ENCODE results near the gene DOCK1. TPM values are rescaled to one million over a fixed set of nuclear protein-coding genes. Genes with fewer than 3 reads are reported as not detected.

The DOCK1 gene
- polyA plus RNA-seq, 1 of the 3 experiments (the other 2 are of a cell fraction) = 15.5 TPM

DNA sequence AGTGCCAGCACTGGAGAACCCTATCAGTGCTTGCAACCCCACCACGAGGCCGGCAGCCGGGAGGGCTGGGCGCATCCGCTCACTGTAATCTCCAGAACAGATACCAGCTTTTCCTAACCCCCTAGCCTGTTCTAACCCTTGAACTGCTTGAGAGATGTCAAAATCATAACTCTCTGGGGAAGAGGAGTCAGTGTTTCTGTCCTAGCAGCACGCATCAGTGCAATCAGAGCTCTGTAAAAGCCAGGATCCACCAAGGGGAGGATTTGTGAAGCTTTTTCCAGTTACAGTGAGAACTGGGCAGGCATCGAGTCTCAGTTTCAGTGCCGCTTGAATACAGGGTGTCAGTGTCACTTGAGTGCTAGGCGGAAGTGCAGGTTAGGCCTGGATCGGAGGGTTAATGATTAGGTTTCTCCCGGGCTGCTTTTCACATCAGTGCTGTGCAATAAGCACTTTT is 395.7 kb downstream of the DOCK1 start:
- no peak overlapping the region for H3K4me3 ChIP-seq (ENCODE audit: low read depth in 2 of 2, low read length in 1 of 2)
- H3K9me3 ChIP-seq = no peaks in the 10 kb centered on the region
- DNase-seq = no peak
- no peaks in the 10 kb centered on the region for H3K36me3 ChIP-seq (replicated peaks in 1 of 2; ENCODE audit: control insufficient read depth in 1 of 2, insufficient read depth in 2 of 2, low read length in 1 of 2)
- H3K9me2 ChIP-seq = no peaks in the 10 kb centered on the region
- no peaks in the 10 kb centered on the region for H4K20me1 ChIP-seq (ENCODE audit: insufficient read depth)
- H3F3A ChIP-seq (replicated peaks; ENCODE audit: insufficient read depth) = no peaks in the 10 kb centered on the region
- no peak overlapping the region for H3K4me2 ChIP-seq
- H3K27me3 ChIP-seq (ENCODE audit: insufficient read depth) = no peaks in the 10 kb centered on the region
- 97% methylated on average over 11 of the region's 11 CpGs for WGBS (ENCODE audit: low lambda C conversion rate)
- no peak overlapping the region for H3K9ac ChIP-seq
- H3K79me2 ChIP-seq (ENCODE audit: insufficient read depth) = no peaks in the 10 kb centered on the region
- no peak overlapping the region for H3K27ac ChIP-seq (ENCODE audit: low read depth in 2 of 2, low read length in 1 of 2)
- ChIA-PET CTCF (interaction anchor here (1.3 kb wide), 1 partner anchor 9 kb away, joined by 3 read pairs; no protein-coding TSS in a partner anchor), POLR2A (no interaction called here)
- H2AFZ ChIP-seq (ENCODE audit: low read depth) = no peak overlapping the region
- no peaks in the 10 kb centered on the region for H3K4me1 ChIP-seq (ENCODE audit: control insufficient read depth in 1 of 2, insufficient read depth in 2 of 2, low read depth in 1 of 2, low read length in 1 of 2)
- TF ChIP-seq ELF1 (IDR thresholded peaks at IDR 0.05) (no peak), GABPA (IDR thresholded peaks at IDR 0.05; ENCODE audit: low read depth) (no peak), TCF12 (IDR thresholded peaks at IDR 0.05) (no peak), SIN3A (IDR thresholded peaks at IDR 0.05; ENCODE audit: borderline replicate concordance, low read depth, low read length) (no peak), MXI1 (IDR thresholded peaks at IDR 0.05; ENCODE audit: low read depth, low read length) (no peak), FOSL2 (IDR thresholded peaks at IDR 0.05; ENCODE audit: borderline replicate concordance, low read depth) (no peak), FOXM1 (IDR thresholded peaks at IDR 0.05; ENCODE audit: low read depth) (no peak), NFIC (IDR thresholded peaks at IDR 0.05; ENCODE audit: borderline replicate concordance) (no peak), RFX5 (IDR thresholded peaks at IDR 0.05; ENCODE audit: low read length) (no peak)
- TF ChIP-seq, protein P1, sequence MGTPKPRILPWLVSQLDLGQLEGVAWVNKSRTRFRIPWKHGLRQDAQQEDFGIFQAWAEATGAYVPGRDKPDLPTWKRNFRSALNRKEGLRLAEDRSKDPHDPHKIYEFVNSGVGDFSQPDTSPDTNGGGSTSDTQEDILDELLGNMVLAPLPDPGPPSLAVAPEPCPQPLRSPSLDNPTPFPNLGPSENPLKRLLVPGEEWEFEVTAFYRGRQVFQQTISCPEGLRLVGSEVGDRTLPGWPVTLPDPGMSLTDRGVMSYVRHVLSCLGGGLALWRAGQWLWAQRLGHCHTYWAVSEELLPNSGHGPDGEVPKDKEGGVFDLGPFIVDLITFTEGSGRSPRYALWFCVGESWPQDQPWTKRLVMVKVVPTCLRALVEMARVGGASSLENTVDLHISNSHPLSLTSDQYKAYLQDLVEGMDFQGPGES (IDR thresholded peaks at IDR 0.05; ENCODE audit: low read depth, low read length) = no peak
- TF ChIP-seq, protein P2, sequence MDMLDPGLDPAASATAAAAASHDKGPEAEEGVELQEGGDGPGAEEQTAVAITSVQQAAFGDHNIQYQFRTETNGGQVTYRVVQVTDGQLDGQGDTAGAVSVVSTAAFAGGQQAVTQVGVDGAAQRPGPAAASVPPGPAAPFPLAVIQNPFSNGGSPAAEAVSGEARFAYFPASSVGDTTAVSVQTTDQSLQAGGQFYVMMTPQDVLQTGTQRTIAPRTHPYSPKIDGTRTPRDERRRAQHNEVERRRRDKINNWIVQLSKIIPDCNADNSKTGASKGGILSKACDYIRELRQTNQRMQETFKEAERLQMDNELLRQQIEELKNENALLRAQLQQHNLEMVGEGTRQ (IDR thresholded peaks at IDR 0.05; ENCODE audit: borderline replicate concordance, low read depth, low read length) = no peak
- TF ChIP-seq, protein P3, sequence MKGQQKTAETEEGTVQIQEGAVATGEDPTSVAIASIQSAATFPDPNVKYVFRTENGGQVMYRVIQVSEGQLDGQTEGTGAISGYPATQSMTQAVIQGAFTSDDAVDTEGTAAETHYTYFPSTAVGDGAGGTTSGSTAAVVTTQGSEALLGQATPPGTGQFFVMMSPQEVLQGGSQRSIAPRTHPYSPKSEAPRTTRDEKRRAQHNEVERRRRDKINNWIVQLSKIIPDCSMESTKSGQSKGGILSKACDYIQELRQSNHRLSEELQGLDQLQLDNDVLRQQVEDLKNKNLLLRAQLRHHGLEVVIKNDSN (IDR thresholded peaks at IDR 0.05; ENCODE audit: borderline replicate concordance, low read depth) = no peak
- TF ChIP-seq, protein P4, sequence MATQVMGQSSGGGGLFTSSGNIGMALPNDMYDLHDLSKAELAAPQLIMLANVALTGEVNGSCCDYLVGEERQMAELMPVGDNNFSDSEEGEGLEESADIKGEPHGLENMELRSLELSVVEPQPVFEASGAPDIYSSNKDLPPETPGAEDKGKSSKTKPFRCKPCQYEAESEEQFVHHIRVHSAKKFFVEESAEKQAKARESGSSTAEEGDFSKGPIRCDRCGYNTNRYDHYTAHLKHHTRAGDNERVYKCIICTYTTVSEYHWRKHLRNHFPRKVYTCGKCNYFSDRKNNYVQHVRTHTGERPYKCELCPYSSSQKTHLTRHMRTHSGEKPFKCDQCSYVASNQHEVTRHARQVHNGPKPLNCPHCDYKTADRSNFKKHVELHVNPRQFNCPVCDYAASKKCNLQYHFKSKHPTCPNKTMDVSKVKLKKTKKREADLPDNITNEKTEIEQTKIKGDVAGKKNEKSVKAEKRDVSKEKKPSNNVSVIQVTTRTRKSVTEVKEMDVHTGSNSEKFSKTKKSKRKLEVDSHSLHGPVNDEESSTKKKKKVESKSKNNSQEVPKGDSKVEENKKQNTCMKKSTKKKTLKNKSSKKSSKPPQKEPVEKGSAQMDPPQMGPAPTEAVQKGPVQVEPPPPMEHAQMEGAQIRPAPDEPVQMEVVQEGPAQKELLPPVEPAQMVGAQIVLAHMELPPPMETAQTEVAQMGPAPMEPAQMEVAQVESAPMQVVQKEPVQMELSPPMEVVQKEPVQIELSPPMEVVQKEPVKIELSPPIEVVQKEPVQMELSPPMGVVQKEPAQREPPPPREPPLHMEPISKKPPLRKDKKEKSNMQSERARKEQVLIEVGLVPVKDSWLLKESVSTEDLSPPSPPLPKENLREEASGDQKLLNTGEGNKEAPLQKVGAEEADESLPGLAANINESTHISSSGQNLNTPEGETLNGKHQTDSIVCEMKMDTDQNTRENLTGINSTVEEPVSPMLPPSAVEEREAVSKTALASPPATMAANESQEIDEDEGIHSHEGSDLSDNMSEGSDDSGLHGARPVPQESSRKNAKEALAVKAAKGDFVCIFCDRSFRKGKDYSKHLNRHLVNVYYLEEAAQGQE (IDR thresholded peaks at IDR 0.05; ENCODE audit: low read depth, low read length) = no peak
- TF ChIP-seq, protein P5, sequence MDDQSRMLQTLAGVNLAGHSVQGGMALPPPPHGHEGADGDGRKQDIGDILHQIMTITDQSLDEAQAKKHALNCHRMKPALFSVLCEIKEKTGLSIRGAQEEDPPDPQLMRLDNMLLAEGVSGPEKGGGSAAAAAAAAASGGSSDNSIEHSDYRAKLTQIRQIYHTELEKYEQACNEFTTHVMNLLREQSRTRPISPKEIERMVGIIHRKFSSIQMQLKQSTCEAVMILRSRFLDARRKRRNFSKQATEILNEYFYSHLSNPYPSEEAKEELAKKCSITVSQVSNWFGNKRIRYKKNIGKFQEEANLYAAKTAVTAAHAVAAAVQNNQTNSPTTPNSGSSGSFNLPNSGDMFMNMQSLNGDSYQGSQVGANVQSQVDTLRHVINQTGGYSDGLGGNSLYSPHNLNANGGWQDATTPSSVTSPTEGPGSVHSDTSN (IDR thresholded peaks at IDR 0.05) = no peak
- TF ChIP-seq, protein P6, sequence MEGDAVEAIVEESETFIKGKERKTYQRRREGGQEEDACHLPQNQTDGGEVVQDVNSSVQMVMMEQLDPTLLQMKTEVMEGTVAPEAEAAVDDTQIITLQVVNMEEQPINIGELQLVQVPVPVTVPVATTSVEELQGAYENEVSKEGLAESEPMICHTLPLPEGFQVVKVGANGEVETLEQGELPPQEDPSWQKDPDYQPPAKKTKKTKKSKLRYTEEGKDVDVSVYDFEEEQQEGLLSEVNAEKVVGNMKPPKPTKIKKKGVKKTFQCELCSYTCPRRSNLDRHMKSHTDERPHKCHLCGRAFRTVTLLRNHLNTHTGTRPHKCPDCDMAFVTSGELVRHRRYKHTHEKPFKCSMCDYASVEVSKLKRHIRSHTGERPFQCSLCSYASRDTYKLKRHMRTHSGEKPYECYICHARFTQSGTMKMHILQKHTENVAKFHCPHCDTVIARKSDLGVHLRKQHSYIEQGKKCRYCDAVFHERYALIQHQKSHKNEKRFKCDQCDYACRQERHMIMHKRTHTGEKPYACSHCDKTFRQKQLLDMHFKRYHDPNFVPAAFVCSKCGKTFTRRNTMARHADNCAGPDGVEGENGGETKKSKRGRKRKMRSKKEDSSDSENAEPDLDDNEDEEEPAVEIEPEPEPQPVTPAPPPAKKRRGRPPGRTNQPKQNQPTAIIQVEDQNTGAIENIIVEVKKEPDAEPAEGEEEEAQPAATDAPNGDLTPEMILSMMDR (IDR thresholded peaks at IDR 0.05) = no peak

All from SK-N-SH (cell line).